Thymus (tissue), 11 donors: ENCODE results near the gene SOCS6. TPM values are rescaled to one million over a fixed set of nuclear protein-coding genes. Genes with fewer than 3 reads are reported as not detected.

Source experiments
- DNase-seq, 9 donors: peaks; one replicate each; pipeline ENCODE4 v3.0.0-alpha.2; 2013; ENCODE audit warnings: low spot score in 9 of 9, low read depth in 6 of 9, missing footprints in 1 of 9
- H3K27ac ChIP-seq, 2 donors: one replicate each; pipeline ENCODE4 v1.5.1; 2013; ENCODE audit warnings: control low read depth in 1 of 2, low read depth in 1 of 2, low read length in 1 of 2, mild to moderate bottlenecking in 1 of 2, moderate library complexity in 1 of 2
- H3K27me3 ChIP-seq, 2 donors: one replicate each; pipeline ENCODE4 v1.5.1; 2013; ENCODE audit warnings: low read length in 1 of 2; ENCODE audit not compliant: control insufficient read depth in 2 of 2, insufficient read depth in 1 of 2
- H3K36me3 ChIP-seq, 2 donors: one replicate each; pipeline ENCODE4 v1.5.1; 2013; ENCODE audit warnings: low read length in 1 of 2, mild to moderate bottlenecking in 1 of 2, moderate library complexity in 1 of 2; ENCODE audit not compliant: control insufficient read depth in 2 of 2, insufficient read depth in 2 of 2
- H3K4me1 ChIP-seq, 2 donors: one replicate each; pipeline ENCODE4 v1.5.1; 2013; ENCODE audit warnings: low read length in 2 of 2; ENCODE audit not compliant: control insufficient read depth in 2 of 2, insufficient read depth in 2 of 2
- H3K4me3 ChIP-seq, 2 donors: one replicate each; pipeline ENCODE4 v1.5.1; 2013; ENCODE audit warnings: low read length in 2 of 2, control low read depth in 1 of 2, mild to moderate bottlenecking in 1 of 2
- H3K9me3 ChIP-seq, 2 donors: one replicate each; pipeline ENCODE4 v1.5.1; 2013; ENCODE audit warnings: low read length in 1 of 2, mild to moderate bottlenecking in 1 of 2; ENCODE audit not compliant: control insufficient read depth in 2 of 2, insufficient read depth in 1 of 2
- WGBS: extraction: QIAGEN DNeasy Blood & Tissue Kit; methylation state at CpG from one replicate; pipeline ENCODE4 v1.1.7; 2013; 5-methylcytosine and 5-hydroxymethylcytosine counted together
- polyA plus RNA-seq: library from polyadenylated mRNA; stranded (reverse); fragments of 200-250 nt; gene quantifications from one replicate; pipeline ENCODE4 v1.2.3, GENCODE V29; 2013
- total RNA-seq: library from RNA; stranded (reverse); fragments of 120-200 nt; gene quantifications from one replicate; pipeline ENCODE4 v1.2.4, GENCODE V29; 2013
- donor health status: healthy.

Gene SOCS6
- total and polyA plus RNA-seq, 2 donors: 5.0 to 5.4 TPM

DNA sequence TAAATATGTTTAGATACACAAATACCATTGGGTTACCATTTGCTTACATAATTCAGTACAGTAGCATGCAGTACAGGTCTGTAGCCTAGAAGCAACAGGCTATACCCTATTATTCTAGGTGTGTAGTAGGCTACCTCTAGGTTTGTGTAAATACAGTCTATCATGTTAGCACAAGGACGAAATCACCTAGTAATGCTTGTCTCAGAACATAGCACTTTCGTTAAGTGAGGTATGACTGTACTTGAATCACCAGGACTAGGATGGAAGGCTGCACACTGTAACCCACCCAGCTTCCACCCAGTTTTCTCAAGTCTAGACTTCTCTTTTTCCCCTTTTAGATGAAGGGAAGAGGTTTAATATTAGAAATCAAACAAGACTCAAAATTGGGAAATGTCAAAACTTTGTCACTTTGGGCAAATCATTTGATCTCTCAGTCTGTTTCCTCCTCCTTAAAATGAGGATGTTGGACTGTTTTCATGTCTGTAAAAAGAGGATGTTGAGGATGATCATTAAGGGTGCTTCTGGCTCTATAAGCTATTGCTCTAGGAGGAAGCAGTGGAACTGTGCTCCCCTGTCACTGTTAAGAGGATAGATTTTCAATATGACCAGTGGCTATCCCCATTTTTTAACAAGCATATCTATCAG is 3.7 kb upstream of the SOCS6 start:
- WGBS: 75% methylated on average over 2 of the region's 2 CpGs
- Histone ChIP-seq H3K27ac (no peak overlapping the region), H3K27me3 (peaks cover 5 to 14% of the 10 kb centered on the region in 2 donors), H3K4me3 (no peak overlapping the region), H3K4me1 (no peaks in the 10 kb centered on the region), H3K9me3 (no peaks in the 10 kb centered on the region), H3K36me3 (no peaks in the 10 kb centered on the region)
- no peak for DNase-seq

DNA sequence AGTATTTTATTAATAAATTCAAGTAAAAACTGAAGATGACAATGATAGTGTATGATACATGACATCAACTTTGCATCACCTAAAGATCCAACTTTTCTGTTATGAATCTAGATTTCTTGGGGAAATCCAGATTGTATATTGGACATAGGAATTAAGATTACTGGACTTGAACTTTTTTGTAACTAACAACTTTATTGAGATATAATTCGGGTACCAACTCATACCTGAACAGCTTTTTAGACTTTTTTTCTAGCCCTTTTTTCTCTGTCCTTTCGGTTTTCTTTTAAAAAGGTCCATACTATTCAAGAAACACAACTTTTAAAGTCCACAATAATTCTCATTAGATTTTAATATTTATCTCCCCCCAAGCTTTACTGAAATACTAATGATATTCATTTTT is 1.1 kb upstream of the SOCS6 start:
- no peak overlapping the region for H3K4me3 ChIP-seq
- no peaks in the 10 kb centered on the region for H3K9me3 ChIP-seq
- 93% methylated on average over 2 of the region's 2 CpGs for WGBS
- no peak for DNase-seq
- no peaks in the 10 kb centered on the region for H3K36me3 ChIP-seq
- H3K4me1 ChIP-seq: peaks cover 0 to 9% of the 10 kb centered on the region in 2 donors
- no peak overlapping the region for H3K27ac ChIP-seq
- peaks cover 5 to 20% of the 10 kb centered on the region in 2 donors for H3K27me3 ChIP-seq

DNA sequence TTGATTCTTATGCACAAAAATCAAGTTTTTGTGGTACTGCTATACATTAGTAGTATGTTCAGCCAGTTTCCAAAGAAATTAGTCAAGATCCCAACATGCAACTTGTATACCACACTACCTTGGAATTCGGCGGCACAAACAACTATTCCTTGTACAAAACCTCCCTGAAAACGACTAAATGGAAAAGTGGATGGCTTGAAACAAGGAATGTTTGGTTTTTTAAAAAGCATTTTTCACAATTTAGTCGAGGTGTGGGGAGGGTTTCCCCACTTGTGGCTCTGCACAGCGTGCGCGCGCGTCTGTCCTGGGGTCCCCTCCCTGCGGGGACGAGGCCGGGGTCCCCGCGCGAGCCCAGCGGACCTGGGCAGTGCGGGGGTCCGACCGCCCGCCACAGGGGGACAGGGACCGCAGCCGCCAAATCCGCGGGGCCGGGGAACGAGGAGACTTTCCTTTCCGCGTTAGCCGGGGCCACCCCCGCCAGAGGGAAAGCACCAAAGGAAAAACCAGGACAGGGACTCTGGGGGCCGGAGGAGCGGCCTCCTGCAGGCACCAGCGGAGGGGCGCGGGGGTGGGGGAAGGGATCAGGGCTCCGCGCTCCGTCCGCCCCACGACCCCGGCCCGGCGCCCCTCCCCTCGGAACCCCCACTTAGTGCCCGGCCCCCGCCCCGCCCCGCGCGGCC is 534 bp upstream of the SOCS6 start:
- no peak overlapping the region for H3K27ac ChIP-seq
- peaks cover 0 to 9% of the 10 kb centered on the region in 2 donors for H3K4me1 ChIP-seq
- peak in 1 of 9 donors; percentile 16 for DNase-seq
- peaks cover 5 to 20% of the 10 kb centered on the region in 2 donors for H3K27me3 ChIP-seq
- H3K36me3 ChIP-seq: no peaks in the 10 kb centered on the region
- no peaks in the 10 kb centered on the region for H3K9me3 ChIP-seq
- peak overlapping the region; percentile 29 to 78 for H3K4me3 ChIP-seq
- WGBS: 7% methylated on average over 47 of the region's 50 CpGs

DNA sequence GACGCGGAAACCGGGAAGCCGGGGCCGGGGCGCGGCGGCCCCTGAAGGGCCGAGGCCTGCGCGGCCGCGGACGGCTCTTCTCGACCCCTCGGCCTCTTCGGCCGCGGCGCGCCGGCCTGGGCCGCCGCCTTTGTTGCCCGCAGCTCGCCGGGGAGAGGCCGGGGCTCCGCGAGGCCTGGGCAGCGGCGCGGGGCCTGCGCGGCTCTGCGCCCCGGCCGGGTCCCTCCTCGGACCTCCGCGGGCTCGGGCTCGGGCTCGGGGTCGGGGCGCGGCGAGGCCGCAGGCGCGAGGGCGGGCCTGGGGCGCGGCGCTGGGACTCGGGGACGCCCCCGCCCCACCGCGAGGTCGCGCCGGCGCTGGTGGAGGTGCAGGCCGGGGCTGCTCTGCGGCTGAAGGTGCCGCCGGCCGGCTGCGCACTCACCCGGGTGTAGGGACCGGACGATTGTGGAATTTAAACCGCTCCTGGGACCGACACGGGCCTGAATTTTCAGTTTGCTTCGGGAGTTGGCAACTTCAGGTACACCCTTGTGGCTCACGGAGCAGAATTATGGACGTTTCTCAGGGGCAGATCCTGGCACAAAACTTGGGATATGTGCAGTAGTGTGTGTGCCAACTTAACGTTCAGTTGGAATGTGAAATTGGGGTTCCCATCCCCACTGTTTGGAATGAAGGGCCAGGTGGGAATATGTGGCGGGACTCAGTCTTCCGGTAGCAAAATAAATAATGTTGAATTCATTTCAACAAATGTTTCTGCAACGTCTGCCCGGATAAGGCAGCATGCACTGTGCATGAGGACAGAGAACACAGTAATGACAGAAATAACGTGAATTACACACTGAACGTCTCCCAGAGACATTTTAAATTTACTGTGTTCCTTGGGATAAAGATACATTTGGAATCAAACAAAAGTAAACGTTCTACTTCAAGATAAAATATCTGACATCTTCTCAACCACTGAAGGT is 787 bp downstream of the SOCS6 start:
- H3K36me3 ChIP-seq: no peaks in the 10 kb centered on the region
- 2% methylated on average over 87 of the region's 87 CpGs for WGBS
- DNase-seq: peak in 4 of 9 donors; percentile 8 to 31 (median 10)
- H3K4me3 ChIP-seq: peak overlapping the region; percentile 43 to 78
- peak overlapping the region in 1 of 2 donors; percentile 56 for H3K27ac ChIP-seq
- no peaks in the 10 kb centered on the region for H3K9me3 ChIP-seq
- peaks cover 0 to 9% of the 10 kb centered on the region in 2 donors for H3K4me1 ChIP-seq
- peaks cover 5 to 20% of the 10 kb centered on the region in 2 donors for H3K27me3 ChIP-seq

DNA sequence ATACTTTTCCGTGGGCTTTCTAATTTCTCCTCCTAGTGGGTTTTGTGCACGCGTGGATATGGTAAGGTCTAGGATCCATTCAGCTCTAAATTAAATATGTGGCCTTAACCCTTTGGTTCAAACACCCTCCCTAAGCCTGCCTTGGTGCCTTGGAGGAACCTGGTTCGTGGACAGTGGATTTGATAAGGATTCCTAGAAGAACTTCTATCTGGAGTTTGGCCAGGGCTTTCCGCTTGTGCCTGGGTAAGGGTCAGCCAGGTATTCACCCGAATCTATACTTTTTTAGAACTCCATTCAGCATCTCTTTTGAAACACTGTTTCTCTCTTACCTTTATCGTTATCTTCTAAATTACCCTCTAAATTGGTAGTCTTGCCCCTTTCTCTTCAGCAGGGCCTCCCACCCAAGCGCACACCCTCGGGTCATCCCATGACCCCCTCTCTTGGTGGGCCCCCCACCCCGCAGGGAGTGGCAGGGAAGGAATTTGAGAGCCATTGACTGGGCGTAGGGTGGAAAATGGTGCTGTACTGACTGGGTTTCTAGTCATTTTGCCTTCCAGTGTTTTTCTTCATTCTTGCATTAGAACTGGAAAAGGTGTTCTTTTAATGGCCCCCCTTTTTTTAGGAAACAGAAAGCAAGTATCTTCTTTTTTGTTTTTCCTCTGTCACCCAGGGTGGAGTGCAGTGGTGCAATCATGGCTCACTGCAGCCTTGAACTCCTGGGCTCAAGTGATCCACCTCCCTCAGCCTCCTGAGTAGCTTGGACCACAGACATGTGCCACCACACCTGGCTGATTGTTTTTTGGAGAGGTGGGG is 1.8 kb downstream of the SOCS6 start:
- WGBS: 89% methylated on average over 11 of the region's 11 CpGs
- peaks cover 5 to 20% of the 10 kb centered on the region in 2 donors for H3K27me3 ChIP-seq
- H3K4me3 ChIP-seq: no peak overlapping the region
- H3K36me3 ChIP-seq: no peaks in the 10 kb centered on the region
- DNase-seq: no peak
- H3K4me1 ChIP-seq: peaks cover 0 to 9% of the 10 kb centered on the region in 2 donors
- H3K9me3 ChIP-seq: no peaks in the 10 kb centered on the region
- no peak overlapping the region for H3K27ac ChIP-seq

DNA sequence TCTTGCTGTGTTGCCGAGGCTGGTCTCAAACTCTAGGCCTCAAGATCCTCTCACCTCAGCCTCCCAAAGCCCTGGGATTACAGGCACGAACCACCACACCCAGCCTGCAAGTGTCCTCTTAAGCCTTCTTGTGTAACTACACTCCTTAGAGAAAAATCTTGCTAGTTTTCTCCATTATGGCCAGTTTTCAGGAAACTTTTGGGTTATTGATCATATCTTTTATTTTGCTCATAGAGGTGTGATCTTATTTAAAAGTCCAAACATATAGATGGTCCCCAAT is 2.4 kb downstream of the SOCS6 start:
- H3K4me3 ChIP-seq: no peak overlapping the region
- no peak for DNase-seq

DNA sequence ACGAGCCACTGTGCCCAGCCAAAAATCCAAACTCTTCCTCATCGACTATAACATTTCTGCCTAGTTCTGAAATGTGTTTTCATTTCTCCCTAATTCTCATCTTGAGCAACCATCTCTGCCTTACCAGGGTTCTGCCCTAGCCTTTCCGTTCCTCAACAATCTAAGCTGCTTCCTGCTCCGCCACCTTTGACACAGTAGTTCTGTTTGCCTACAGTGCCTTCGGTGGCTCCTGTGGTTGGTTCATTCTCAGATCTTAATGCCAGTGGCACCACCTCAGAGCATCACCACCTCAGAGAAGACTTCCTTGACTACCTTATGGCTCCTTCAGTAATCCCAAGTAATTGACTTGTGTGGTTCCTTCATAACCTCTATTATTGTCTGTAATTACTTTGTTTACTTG is 3.8 kb downstream of the SOCS6 start:
- Histone ChIP-seq H3K4me3 (no peak overlapping the region), H3K27me3 (peaks cover 5 to 17% of the 10 kb centered on the region in 2 donors), H3K9me3 (no peaks in the 10 kb centered on the region), H3K36me3 (no peaks in the 10 kb centered on the region), H3K4me1 (peaks cover 0 to 9% of the 10 kb centered on the region in 2 donors), H3K27ac (no peak overlapping the region)
- no peak for DNase-seq
- WGBS: 94% methylated on average over 5 of the region's 5 CpGs

More for the DNA sequence above, 2.4 kb downstream of the SOCS6 start:
- Histone ChIP-seq H3K9me3 (no peaks in the 10 kb centered on the region), H3K4me1 (peaks cover 0 to 9% of the 10 kb centered on the region in 2 donors), H3K27ac (no peak overlapping the region), H3K36me3 (no peaks in the 10 kb centered on the region), H3K27me3 (peaks cover 5 to 18% of the 10 kb centered on the region in 2 donors)
- 95% methylated on average over 2 of the region's 2 CpGs for WGBS

DNA sequence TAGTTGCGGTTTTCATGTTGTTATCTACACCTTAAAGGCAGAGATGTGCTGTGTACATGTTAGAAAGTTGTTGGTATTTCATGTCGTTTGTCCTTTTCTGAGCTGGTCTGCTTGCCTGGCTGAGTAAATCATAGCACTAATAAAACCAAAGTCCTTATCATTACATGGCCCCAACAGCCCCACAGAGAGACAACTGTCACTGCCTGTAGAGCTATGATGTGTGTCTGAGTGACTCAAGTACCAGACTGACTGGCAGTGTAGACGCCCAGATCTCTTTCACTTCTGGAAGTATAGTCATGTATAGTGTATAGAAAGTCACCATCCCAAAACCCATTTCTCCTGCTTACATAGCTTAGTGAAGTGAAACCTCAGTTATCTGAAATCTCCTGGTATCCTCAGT is 4.3 kb downstream of the SOCS6 start:
- no peaks in the 10 kb centered on the region for H3K36me3 ChIP-seq
- H3K4me3 ChIP-seq: no peak overlapping the region
- no peaks in the 10 kb centered on the region for H3K9me3 ChIP-seq
- no peak overlapping the region for H3K27ac ChIP-seq
- H3K27me3 ChIP-seq: peaks cover 3 to 16% of the 10 kb centered on the region in 2 donors
- DNase-seq: no peak
- H3K4me1 ChIP-seq: peaks cover 0 to 9% of the 10 kb centered on the region in 2 donors
- 94% methylated on average over 3 of the region's 3 CpGs for WGBS
